Globus pallidus (tissue), 1 donor: Measurements from ENCODE around the gene PLOD1.

ENCODE experiments used
- DNase-seq: peaks from one replicate; pipeline ENCODE4 v3.0.0-alpha.2; 2015; ENCODE audit warnings: low spot score

Gene PLOD1

DNA sequence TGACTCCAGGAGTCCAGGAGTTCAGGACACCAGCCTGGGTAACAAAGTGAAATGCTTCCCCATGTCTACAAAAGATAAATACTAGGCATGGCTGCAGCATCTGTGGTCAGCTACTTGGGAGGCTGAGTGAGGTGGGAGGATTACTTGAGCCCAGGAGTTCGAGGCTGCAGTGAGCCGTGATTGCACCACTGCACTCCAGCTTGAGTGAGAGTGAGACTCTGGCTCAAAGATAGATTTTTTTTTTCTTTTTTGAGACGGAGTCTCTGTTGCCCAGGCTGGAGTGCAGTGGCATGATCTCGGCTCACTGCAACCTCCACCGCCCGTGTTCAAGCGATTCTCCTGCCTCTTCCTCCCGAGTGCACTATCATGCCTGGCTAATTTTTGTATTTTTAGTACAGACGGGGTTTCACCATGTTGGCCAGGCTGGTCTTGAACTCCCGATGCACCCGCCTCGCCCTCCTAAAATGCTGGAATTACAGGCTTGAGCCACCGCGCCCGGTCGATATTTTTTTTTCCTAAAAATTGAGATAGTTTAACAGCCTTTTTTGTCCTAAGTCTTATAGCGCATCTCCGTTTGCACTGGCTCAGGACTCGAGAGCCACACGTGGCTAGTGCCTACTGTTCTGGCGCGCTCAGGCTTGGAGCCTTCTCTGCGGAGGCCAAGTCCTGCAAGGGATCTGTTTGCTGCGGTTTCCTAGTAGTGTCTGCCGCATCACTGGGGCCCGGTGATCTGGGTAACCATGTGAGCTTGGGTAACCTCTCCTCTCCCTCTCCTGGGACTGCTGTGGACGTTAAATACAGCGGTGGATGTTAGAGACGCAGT, 44.7 kb downstream of the PLOD1 start:
- no peak for DNase-seq

DNA sequence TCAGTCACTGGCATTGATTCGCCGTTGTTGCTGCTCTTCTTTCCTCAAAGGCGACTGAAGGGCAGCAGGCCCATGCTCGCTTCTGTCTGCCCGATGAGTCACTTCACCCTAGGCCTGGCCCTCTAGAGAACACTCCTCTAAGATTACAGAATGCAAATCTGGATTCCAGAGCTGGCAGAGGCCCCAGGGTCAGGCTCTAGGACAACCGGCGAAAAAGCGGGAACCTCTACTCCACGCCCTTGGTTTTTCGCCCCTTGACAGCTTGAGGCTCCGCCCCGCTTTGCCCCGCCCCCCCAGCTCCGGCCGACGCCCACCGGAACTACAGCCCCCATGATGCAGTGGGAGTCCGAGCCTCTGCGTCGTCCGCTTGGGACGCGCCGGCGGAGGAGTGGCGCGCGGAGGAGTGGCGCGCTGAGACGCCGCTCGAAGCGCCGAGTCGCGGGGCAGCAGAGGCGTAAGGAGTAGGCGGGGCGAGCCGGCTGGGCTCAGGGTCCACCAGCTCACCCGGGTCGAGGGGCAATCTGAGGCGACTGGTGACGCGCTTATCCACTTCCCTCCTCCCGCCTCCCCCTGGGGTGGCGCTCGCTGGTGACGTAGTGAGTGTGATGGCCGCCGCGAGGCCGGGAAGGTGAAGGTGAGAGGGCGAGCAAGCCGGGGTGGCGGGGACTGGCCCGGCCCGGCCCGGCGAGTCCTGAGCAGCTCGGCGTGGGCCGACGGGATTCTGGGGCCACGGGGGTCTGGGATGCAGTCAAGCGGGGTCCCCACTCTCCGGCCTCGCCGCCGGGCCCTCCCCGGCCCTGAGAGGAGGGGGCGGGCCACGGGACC, 45.5 kb downstream of the PLOD1 start, which contains the start of gene MFN2:
Gene MFN2 (plus strand): TSS at position 594 of the 825 bp plus-strand sequence. CDS start 8,725 bp downstream, outside the sequence.
- DNase-seq: peak; percentile 95

- DNase-seq: no peak
Observed at GRCh38 chr1:11980676-11980972, 46.1 kb downstream of the PLOD1 start.

GRCh38 chr1:11981378-11982009, 47.0 kb downstream of the PLOD1 start:
- no peak for DNase-seq

GRCh38 chr1:11982010-11982392, 47.5 kb downstream of the PLOD1 start:
- no peak for DNase-seq

DNA sequence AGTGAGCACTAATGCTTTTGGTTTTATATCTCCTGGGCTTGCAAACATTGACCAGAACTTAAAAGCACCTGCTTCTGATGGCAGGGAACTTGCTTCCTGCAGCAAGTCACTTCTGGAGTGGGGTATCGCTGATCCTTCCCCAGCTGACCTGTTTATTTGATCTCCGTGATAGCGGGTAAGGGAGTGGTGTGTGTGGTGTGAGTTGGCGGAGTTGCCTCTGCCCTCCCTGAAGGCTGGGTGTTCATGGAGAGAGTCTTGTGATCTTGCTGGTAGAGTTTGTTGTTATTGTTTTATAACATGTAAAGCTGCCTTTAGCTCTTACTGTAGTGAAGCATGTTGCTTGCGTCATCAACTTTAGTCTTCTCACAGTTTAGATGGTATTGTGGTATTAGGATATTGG, 49.6 kb downstream of the PLOD1 start:
- no peak for DNase-seq

DNA sequence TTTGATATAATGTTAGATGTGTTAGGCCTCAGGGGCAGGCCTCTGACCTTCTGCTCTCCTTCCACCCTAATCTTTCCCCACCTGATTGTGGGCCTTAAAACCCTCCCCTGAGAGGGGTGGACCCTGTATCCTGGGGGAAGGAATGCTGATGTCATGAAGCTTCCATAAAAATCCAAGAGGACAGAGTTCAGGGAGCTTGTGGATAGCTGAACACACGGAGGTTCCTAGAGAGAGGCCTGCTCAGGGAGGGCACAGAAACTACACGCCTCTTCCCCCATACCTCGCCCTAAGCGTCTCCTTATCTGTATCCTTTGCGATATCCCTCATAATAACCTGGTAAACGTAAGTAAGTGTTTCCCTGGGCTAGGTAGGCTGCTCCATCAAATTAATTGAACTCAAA, 50.1 kb downstream of the PLOD1 start:
- DNase-seq: no peak

GRCh38 chr1:11985171-11985570, 50.7 kb downstream of the PLOD1 start:
- DNase-seq: no peak

DNA sequence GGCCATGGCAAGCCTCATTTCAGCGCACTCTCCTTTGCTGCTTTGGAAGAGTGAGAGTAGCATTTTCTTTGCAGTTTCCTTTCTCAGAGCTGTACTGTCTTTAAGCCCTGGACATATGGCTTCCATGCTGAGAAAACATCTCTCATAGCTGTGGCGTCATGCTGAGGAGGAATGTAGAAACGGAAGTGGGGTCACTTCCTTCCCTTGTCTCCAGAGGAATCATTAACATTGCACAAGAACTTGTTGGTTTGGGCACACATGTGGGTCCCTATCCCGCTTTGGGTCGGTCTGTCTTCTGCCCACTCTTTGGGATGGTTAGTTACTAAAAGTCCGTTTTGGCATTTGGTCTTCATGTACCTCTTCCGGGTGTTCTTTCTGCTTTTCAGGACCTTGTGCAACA, 51.3 kb downstream of the PLOD1 start:
- DNase-seq: no peak

GRCh38 chr1:11989669-11990068, 55.2 kb downstream of the PLOD1 start:
- no peak for DNase-seq

DNA sequence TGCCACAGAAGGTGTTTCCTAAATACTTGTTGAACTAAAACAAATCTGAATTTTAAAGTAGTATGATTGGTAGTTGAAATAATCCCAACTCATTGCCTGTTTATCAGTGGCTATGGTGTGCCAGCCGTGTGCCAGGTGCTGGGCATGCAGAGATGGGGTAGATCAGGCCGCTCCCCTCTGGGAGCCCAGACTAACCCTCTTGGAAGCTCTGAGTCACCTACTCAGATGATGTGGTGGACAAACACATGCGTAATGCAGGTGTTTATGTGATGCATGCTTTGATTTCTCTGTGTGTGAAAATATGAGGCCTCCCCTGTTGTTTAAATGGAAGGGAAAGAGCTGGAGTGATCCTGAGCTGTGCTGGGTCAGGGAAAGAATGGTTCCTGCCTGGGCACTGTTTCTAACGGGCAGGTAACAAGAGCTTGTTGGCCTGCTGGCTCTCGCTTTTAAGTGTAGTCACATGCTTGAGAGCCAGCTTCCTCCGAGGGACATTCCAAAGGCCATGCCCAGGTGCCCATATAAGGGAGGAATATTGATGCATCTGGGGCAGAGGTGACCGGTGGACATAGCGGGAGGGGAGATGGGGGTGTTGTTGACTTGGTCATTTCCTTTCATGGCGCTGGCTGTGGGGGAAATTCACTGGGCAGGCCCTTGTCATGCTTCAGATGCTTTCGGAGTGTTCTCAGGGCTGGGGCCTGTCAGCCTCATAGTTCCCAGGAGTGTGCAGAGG, 56.0 kb downstream of the PLOD1 start:
- DNase-seq: no peak

DNA sequence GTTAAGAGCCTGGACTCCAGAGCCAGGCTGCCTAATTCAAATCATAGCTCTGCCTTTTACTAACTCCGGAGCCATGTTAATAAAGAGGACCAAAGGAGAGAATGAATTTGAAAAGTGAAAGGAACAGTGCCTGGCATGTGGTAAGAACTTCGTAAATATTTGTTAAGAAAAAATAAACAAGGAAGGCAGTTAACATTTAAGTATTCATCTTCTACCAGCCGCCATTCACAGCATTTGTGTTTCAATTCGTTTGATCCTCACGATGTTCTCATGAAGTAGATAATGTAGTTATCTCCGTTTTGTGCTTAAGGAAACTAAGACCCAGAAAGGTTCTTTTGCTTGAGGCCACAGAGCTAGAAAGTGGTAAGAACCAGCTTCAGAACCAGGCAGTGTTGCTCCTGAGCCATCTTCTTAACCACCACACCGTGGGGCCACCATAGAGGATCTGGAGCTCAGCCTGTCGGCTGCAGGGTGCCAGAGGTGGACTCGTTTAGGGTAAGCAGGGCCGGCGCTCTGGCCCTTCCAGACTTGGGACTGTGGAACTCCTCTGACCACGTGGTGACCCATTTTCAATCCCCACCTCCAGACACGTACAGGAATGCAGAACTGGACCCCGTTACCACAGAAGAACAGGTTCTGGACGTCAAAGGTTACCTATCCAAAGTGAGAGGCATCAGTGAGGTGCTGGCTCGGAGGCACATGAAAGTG, 57.6 kb downstream of the PLOD1 start:
- no peak for DNase-seq

DNA sequence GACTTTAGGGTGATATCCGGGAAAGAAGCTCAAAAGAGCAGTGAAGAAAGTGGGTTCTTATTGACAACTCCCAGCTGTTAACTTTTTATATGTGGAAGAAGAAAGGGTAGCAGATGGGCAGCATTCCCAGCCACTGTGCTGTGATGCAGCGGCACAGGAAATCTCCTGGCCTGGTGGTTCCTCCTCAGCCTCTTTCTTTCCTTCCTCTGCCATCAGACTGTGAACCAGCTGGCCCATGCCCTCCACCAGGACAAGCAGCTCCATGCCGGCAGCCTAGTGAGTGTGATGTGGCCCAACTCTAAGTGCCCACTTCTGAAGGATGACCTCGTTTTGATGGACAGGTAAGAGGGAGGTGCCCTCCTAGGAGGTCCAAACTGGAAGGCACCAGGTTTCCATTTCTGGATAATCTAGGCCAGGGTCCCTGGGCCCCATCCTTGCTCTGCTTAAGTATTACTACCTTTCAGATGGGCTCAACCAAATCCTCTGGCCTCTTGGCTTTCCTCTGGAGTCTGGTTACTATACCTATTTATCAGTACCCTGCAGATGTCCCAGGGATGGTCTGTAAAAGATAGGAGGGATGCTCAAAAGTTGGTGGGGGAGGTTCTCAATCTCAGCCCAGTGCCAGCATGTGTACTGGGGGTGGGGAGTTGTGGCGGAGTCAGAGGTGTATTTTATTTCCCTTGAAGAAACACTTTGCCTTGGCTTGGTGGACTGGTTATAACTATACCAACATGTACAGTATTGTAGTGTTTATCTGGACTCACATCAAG, 62.7 kb downstream of the PLOD1 start:
- DNase-seq: no peak

GRCh38 chr1:11998636-11999035, 64.1 kb downstream of the PLOD1 start:
- no peak for DNase-seq

GRCh38 chr1:11999236-11999635, 64.7 kb downstream of the PLOD1 start:
- DNase-seq: no peak

DNA sequence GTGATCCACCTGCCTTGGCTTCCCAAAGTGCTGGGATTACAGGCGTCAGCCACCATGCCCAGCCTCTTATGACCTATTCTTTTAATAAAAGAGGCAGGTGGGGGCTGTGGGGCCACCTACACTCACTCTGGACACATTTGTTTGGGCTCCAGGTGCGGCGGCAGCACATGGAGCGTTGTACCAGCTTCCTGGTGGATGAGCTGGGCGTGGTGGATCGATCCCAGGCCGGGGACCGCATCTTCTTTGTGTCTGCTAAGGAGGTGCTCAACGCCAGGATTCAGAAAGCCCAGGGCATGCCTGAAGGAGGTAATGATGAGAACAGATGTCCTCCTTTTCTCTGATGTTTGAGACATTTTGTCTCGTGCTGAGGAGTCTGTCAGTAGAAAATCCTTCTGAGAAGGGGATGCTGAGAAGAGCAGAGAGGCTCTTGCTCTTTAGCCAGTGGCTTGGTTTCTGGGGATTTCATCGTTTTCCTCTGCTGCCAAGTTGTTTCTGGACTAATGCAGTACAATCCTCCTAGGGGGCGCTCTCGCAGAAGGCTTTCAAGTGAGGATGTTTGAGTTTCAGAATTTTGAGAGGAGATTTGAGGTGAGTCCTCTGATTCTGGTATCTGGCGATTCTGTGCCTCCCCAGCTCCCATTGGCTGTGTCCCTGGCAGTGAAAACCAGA, 66.9 kb downstream of the PLOD1 start:
- no peak for DNase-seq

DNA sequence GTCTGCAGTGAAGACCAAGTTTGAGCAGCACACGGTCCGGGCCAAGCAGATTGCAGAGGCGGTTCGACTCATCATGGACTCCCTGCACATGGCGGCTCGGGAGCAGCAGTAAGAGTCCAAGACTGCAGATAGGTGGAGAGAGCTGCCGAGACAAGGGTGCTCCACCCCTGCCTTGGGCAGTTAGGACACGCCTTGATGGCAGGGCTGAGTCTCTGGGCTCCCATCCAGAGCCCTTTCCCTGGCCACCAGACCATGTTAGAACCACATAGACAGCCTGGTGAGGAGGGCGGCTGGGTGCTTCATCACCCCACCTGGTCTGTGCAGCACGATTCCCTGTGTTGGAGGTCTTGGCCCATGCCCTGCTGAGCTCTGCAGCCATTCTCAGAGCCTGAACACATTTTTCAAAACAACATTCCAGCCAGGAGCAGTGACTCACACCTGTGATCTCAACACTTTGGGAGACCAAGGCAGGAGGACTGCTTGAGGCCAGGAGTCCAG, 67.5 kb downstream of the PLOD1 start:
- no peak for DNase-seq

GRCh38 chr1:12003762-12004161, 69.2 kb downstream of the PLOD1 start:
- no peak for DNase-seq

GRCh38 chr1:12005488-12006166, 71.1 kb downstream of the PLOD1 start:
- DNase-seq: no peak
